ENCODE data around the gene RBSN.

GRCh38 chr3:15092686-15093085 is 6.3 kb downstream of the RBSN start:
- TF ChIP-seq POLR2A (IDR thresholded peaks at IDR 0.05) (no peak), CTCF (IDR thresholded peaks at IDR 0.05) (no peak)

Data from Peyer's patch (tissue), 4 donors.